HepG2 (cell line): Measurements from ENCODE around the gene SOX11.

Source experiments
- MXI1 ChIP-seq: IDR thresholded peaks from 3 replicates; pipeline ENCODE4 v1.6.1; 2012; ENCODE audit warnings: low read depth, low read length, inconsistent platforms, borderline replicate concordance
- NFRKB ChIP-seq: fragments of 450-650 bp; IDR thresholded peaks from 2 replicates; pipeline ENCODE4 v1.6.1; 2017
- POLR2A ChIP-seq, 2 experiments: IDR thresholded peaks; 2 replicates each; pipeline ENCODE4 v1.6.1; 2011; ENCODE audit warnings: low read depth in 2 of 2, low read length in 2 of 2, mild to moderate bottlenecking in 1 of 2, moderate library complexity in 1 of 2; ENCODE audit not compliant: insufficient read depth in 1 of 2
- SMAD1 ChIP-seq: sonication (generic); formaldehyde crosslinking; IDR thresholded peaks from 2 replicates; pipeline ENCODE4 v1.4.0; 2020; ENCODE audit warnings: missing genetic modification reagents, low read depth, mild to moderate bottlenecking, borderline replicate concordance
- ZNF335 ChIP-seq: sonication (generic); formaldehyde crosslinking; IDR thresholded peaks from 2 replicates; pipeline ENCODE4 v1.4.0; 2020; ENCODE audit warnings: missing genetic modification reagents
- ZNF577 ChIP-seq: sonication (generic); formaldehyde crosslinking; IDR thresholded peaks from 2 replicates; pipeline ENCODE4 v1.4.0; 2020; ENCODE audit warnings: mild to moderate bottlenecking, low read depth, missing genetic modification reagents, borderline replicate concordance
- TF ChIP-seq, protein P1 (sequence below), 2 experiments: IDR thresholded peaks; 2 replicates each; pipeline ENCODE4 v1.6.1; 2011 to 2012; ENCODE audit warnings: low read length in 2 of 2, borderline replicate concordance in 1 of 2, low read depth in 1 of 2, mild to moderate bottlenecking in 1 of 2, moderate library complexity in 1 of 2
- TF ChIP-seq, protein P2 (sequence below): sonication (generic); formaldehyde crosslinking; IDR thresholded peaks from 2 replicates; pipeline ENCODE4 v1.4.0; 2020; ENCODE audit warnings: missing genetic modification reagents

DNA sequence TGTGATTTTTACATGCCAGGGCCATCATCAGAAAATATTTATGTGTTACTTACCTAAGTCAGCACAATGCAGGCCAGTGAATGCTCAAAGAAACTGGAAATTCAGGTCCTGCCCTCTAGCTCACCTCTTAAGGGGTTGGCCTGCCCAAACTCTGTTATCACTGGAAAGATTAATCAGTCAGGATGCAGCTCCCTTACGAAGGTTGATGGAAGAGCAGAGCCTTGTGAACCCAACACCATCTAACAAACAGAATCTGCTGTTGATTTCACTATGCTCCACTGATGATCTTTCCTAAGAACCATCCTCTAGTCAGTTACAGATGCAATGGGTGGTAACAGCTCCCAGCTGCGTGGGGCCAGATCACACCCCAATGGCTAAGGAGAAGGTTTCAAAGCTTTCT, 38.2 kb downstream of the SOX11 start:
- TF ChIP-seq POLR2A (IDR thresholded peaks at IDR 0.05; ENCODE audit: insufficient read depth in 1 of 2, low read depth in 2 of 2, low read length in 2 of 2) = no peak
- TF ChIP-seq NFRKB = no peak
- TF ChIP-seq SMAD1 (CRISPR knock-in tag) = no peak
- TF ChIP-seq ZNF577 = no peak
- TF ChIP-seq, protein P1, sequence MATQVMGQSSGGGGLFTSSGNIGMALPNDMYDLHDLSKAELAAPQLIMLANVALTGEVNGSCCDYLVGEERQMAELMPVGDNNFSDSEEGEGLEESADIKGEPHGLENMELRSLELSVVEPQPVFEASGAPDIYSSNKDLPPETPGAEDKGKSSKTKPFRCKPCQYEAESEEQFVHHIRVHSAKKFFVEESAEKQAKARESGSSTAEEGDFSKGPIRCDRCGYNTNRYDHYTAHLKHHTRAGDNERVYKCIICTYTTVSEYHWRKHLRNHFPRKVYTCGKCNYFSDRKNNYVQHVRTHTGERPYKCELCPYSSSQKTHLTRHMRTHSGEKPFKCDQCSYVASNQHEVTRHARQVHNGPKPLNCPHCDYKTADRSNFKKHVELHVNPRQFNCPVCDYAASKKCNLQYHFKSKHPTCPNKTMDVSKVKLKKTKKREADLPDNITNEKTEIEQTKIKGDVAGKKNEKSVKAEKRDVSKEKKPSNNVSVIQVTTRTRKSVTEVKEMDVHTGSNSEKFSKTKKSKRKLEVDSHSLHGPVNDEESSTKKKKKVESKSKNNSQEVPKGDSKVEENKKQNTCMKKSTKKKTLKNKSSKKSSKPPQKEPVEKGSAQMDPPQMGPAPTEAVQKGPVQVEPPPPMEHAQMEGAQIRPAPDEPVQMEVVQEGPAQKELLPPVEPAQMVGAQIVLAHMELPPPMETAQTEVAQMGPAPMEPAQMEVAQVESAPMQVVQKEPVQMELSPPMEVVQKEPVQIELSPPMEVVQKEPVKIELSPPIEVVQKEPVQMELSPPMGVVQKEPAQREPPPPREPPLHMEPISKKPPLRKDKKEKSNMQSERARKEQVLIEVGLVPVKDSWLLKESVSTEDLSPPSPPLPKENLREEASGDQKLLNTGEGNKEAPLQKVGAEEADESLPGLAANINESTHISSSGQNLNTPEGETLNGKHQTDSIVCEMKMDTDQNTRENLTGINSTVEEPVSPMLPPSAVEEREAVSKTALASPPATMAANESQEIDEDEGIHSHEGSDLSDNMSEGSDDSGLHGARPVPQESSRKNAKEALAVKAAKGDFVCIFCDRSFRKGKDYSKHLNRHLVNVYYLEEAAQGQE (IDR thresholded peaks at IDR 0.05; ENCODE audit: borderline replicate concordance in 1 of 2, low read depth in 1 of 2, low read length in 2 of 2) = no peak
- TF ChIP-seq ZNF335 = no peak
- TF ChIP-seq MXI1 = no peak
- TF ChIP-seq, protein P2, sequence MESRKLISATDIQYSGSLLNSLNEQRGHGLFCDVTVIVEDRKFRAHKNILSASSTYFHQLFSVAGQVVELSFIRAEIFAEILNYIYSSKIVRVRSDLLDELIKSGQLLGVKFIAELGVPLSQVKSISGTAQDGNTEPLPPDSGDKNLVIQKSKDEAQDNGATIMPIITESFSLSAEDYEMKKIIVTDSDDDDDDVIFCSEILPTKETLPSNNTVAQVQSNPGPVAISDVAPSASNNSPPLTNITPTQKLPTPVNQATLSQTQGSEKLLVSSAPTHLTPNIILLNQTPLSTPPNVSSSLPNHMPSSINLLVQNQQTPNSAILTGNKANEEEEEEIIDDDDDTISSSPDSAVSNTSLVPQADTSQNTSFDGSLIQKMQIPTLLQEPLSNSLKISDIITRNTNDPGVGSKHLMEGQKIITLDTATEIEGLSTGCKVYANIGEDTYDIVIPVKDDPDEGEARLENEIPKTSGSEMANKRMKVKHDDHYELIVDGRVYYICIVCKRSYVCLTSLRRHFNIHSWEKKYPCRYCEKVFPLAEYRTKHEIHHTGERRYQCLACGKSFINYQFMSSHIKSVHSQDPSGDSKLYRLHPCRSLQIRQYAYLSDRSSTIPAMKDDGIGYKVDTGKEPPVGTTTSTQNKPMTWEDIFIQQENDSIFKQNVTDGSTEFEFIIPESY (CRISPR knock-in tag) = no peak
